Stimulated activated CD4-positive, alpha-beta T cell treated with anti-CD3 and anti-CD28 coated beads, Interleukin-1b, Interleukin-23, amount 100 ng/mL, for 1 hour (primary cell): ENCODE data around the gene PAPSS1.
"Not testable (repeated sequence)": the region's sequence is repeated elsewhere in the genome, so short reads cannot be mapped to it uniquely, and the experiment has no call there.

ENCODE experiments used
- DNase-seq, 2 donors: peaks; one replicate each; pipeline ENCODE4 v3.0.0-alpha.2; 2020; ENCODE audit warnings: low read depth in 2 of 2

Gene PAPSS1

DNA sequence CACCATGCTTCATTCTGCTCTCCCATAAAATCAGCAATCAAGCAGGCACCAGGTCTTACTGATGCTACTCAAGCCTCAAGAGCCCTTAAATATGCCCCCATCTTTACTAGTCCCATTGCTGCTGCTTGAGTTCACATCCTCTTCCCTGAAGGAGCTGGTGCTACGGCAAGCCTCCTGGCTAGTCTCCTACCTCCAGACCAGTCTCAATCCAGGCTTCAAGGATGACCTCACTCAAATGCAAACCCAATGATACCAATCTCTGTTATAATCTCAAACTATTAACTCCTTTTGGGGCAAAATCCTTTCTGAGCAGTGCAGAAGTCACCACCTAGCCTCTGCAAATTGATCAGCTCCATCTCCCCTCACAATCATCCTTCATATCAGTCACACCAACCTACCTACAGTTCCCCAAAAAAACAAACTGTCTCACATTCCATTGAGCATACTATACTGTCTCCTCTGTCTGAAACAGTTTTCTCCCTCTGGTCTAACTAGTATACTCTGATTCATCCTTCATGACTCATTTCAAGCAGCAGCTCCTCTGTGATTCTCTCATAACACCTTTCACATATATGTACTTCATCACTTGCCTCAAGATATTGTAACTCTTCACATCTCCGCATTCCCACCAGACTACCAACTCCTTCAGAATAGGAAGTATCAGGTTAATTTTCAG lies 30.0 kb downstream of the PAPSS1 start:
- no peak for DNase-seq

DNA sequence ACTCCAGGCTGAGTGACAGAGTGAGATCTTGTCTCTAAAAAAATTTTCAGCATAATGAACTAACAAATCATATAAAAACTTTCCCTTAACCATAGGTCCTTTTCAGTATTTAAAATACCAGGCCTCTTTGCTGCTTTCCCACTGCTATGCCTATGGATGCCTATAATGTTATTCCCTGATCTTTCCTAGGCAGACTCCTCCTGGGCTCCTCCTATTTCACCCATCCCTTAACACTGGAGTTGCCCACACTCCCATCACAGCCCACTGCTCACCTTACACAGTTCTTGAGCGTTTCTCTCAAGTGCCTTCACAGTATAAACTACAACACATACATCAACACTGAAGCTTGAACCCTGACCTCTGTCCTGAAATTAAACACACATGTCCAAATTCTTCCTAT lies 31.6 kb downstream of the PAPSS1 start:
- DNase-seq, result no peak

DNA sequence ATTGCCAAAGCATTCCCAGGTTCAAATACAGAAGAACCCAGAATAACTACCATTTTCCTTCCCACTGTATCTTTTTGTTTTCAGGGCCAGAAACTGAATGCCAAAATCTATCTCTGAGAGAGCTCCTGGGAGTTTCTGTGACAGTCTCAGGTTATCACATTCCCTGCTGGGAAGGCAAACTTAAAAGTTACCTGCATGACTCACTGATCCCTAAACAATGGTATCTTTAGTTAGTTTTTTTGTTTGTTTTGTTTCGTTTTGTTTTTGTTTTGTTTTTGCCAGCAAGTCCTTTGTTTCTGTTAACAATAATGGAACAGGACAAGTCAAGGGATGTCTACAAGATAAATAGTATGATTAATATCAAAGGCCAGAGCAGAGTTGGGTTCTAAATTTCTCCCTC lies 34.3 kb downstream of the PAPSS1 start:
- DNase-seq, result no peak

DNA sequence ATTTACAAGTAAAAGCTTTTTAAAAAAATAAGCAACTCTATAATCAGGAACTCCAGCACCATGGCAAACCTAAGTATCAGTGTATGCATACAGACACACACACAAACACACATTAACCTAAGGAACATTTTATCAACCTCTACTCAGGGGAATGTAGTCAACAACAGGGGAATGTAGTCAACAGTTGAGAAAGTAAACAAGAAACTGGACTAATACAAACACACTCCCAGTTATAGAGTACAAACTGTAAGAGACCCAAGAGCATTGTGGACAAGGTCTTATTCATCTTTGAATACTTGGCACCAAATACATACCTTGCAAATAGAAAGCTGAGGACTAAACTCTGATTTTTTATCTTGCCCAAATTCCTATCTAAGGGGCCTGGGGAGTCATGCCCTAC lies 36.2 kb downstream of the PAPSS1 start:
- no peak for DNase-seq

DNA sequence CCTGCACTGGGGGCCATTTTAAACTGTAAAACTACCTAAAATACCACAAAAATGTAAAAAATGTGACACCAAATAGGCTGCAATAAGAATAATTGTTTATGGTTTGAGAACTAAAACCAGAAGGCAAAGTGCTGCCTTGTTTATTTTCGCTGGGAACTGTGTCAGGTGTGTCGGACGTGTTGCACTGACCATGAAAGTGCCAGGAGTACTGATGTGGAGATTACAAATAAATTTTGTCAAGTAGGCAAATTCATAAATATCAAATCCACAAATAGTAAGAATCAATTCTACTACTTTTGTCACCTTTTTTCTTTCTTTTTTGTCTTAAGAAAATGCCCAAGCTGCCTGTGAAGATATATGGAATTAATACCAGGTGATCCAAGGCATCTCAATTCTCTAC lies 37.7 kb downstream of the PAPSS1 start:
- DNase-seq, result no peak

DNA sequence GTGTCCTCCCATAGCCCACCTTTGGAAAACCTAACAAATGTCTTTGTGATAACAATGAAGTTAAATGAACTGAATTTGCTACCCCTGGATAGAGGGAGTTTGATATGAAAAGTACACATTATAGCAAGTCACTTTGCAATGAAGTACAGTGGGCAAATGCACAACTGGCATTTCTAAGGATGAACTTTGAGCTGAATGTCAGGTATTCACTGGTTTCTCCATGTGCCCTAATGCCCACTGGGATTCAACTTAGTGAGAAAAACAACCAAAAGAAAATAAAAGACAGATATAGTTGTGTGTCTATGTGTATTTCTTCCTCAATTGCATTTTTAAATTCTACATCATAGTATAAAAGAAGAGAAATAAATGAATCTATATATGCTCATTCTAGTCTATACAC lies 51.0 kb downstream of the PAPSS1 start:
- DNase-seq, result no peak

DNA sequence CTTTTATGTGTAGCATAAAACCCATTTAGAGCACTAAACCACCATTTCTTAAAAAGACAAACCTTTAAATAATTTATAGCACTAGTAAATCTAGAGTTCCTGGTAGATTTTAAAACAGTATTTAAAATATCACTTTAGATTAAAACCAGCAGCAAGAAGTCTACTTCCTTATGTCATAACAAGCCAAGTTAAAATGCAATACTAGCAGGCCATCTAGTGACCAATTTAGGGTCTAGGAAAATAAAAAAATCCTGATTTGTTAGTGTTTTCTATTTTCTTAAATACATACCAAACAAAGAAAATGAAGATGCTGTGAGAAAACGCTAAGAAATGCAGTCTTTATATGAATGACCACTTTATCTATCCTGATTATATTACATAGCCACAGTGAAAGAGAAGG lies 53.9 kb downstream of the PAPSS1 start:
- DNase-seq, result no peak

DNA sequence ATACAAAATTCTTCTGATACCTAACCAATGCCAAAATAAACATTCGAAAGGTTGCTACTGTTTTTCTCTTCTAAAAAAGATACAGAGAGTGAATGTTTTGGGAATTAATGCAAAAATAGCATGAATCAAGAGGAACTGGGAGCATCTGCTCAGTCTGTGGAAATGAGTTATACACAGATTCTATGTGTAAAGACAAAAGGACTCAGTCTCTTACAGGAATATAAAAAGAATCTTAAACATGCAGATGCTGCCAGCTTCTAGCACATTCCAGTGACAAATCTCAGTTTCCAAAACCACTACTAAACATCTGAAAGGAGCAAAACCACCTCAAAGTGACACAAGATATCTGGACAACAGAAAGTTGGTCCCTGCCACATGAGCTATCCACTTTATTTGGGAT lies 55.0 kb downstream of the PAPSS1 start:
- no peak for DNase-seq

DNA sequence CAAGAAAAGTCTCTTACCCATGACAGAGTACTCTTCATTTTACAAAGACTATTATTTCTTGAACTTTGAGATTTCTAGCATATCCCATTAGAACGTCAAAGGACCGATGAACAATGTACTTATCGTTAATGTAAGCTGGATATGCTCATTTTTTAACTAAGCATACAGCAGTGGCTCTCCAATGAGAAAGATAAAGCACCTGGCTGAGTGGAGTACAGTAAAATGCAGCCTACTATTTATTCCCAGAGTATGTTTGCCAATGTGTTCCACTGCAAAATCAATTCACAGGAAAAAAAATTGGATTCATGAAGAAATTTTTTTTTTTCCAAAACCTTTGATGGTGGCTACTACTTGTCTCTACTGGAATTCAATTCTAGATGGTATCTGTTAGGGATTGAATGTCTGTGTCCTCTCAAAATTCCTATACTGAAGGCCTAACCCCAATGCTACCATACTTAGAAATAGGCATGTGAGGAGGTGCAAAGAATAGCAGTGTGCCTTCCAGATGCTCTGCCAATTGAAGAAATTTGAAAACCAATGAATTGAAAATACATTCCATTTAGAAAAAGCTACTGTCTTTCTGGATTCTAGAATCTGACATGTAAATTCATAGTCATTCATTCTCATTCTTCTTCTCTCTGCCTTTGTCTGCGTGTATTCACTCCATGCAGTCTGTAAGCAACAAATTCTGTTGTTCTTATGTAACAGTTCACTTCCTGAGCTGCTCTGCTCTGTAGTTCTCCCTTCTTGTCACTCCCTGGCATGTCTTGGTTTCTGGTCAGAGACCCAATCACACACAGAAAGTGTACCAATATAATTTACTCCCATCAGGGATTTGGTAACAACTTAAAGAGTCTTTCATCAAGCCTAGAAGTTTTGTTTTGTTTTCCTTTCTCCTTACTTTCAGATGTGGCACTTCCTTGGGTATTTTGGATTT lies 61.4 kb downstream of the PAPSS1 start:
- DNase-seq, result no peak

DNA sequence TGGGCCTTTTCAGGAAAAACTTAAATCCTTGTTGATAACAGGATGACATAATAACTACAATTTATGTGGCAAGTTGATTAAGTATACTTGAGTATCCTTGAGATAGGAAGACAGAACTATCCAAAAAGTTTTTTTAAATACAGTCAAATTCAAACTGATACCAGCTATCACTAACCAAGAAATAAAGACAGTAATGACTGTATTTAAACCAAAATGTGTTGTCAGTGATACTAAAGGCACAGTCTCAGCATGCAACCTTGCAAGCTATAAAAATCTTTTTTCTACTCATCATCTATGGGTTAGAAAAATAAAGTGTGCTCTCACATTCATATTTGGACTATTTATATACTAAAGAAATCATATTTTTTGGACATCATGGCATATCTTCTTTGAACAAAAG lies 64.7 kb downstream of the PAPSS1 start:
- DNase-seq, result no peak

DNA sequence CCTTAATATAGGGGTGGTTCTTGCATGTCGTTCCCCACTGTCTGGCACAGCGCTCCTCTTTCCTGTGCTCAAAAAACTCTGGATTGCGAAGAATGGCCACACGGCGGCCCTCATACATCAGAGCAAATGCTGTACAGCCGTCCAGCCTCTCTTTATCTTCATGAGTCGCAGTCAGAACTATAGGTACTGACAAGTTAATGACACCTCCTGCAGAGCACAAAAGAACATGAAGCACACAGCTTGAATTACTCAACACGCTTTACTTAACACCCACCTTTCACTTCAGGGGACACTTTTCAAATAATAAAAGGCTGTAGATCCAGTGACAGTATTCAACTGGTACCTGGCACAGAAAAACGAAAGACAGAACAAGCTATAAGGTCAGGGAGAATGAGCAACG lies 65.3 kb downstream of the PAPSS1 start:
- no peak for DNase-seq

DNA sequence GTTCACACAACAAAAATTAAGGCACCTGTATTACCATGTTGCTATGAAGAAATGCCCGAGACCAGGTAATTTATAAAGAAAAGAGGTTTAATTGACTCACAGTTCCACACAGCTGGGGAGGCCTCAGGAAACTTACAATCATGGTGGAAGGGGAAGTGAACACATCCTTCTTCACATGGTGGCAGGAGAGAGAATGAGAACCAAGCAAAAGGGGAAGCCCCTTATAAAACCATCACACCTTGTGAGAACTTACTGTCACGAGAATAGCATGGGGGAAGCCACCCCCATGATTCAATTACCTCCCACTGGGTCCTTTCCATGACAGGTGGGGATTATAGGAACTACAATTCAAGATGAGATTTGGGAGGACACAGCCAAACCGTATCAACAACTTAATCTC lies 68.6 kb downstream of the PAPSS1 start:
- DNase-seq, result not testable (repeated sequence)

DNA sequence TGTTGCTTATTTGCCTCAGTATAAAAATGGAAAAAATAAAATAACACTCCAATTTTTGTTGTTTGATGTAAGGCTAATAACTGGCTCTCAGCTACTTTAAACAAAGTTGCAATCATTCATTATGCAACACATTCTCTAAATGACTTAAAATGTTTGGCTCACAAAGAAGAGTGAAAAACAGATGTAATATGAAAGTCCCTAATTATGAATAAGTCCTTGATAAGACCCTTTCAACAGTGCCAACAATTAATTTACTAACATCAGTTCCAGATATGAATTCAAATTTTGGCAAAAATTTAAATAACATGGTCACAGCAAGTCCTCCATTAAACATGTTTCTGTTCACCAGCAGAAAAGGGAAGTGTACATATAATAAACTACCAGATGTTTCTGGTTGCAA lies 69.8 kb downstream of the PAPSS1 start:
- no peak for DNase-seq

DNA sequence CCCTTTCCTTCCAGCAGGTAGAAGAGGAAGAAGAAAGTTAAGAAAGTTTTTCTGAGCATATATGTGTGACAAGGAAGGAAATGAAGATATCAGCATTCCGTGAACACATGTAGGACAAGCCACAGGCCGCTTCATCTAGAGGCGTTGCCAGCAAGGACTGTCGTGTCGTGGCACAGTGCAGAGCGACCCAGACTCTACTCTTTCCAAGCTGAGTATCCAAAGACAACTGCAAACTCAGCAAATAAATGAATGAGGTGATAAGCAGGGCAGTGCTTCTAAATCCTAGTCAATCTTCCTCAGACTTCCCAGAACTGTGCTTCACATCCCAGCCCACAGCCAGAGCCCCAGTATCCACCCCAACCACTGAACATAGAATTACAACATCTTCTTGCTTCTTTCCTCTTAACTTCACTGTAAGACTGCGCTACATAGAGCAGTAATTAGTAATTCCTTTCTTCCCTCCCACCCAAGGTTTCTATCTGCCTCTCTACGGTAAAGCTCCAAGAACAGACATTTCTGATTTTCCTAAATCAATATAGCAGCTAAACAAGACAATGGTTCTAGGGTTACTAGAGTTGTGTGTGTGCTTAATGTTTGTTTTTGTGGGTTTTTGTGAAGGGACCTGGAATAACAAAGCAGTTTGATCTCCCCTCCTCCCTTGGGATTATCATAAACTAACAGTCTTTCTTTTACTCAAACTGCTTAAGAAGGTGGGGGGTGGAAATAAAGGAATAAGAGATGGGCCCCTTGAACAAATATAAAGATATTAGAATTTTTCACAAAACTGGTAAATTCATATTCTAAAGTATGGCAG lies 71.6 kb downstream of the PAPSS1 start:
- DNase-seq, result no peak

DNA sequence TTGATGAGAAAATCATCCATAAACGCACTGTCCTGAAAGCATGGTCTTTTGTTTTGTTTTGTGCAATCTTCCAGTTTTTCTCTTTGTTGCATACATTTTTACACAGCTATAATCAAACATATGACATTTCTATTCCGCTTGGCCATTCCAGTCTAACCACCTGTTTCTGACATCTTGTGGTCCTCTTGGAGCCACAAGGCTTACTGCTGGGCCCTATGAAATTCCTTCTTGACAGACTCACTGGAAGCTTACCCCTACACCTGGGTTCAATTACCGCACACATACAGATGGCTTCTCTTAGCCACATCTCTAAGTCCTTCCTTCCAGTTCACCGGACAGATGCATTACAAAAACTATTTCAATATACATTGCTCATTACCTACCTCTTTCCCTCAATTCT lies 72.4 kb downstream of the PAPSS1 start:
- DNase-seq, result no peak

DNA sequence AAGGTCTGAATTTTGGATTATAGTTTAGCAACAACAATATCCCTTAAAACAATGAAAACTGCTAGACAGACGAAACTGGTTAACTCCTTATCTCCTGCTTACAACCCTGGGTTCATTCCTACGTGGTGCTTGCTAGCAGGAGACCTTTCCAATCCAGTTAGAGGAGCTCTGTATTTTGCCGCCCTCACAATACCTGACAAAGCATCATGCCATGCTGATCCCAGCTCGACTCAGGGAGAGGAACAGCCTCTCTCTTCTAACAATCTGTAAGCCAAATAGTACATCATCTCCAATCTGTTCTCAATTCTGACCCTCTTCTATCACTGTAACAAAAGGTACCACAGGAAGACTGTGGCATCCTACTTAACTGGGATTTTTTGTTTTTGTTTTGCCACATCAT lies 74.4 kb downstream of the PAPSS1 start:
- no peak for DNase-seq

DNA sequence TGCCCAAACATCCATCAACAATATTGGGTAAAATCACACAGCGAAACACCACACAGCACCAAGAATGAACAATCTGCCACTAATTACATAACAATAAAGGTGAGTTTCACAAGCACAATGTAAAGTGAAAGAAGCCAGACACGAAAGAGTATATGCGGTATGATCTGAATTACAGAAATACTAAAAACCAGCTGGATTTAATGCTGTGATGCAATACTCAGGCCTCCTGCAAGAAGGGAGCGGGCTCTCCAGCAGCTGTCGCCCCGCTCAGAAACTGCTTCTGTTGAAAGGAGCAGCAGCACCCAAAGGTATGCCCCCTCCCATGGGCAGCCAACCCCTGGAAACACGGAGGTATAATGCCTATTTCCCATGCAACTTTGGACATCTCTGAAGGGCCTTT lies 77.0 kb downstream of the PAPSS1 start:
- no peak for DNase-seq

DNA sequence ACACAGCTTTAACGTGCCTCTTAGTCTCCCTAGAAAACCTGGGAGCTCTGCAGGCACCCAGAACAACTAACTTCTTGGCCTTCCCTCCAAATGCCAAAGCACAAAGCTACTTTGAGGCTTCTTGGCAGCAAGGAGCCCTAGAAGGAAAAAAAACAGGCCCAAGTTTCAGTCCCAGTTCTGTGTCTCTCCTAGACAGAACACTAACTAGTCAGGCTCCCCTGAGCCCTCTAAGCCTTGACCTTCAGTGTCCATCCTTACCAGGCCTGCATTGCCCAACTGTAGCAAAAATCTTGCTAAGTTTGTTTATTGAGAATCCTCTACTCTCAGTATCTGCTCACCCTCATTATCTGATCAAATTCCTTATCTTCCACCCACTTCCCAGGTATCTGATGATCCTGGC lies 79.2 kb downstream of the PAPSS1 start:
- DNase-seq, result no peak

DNA sequence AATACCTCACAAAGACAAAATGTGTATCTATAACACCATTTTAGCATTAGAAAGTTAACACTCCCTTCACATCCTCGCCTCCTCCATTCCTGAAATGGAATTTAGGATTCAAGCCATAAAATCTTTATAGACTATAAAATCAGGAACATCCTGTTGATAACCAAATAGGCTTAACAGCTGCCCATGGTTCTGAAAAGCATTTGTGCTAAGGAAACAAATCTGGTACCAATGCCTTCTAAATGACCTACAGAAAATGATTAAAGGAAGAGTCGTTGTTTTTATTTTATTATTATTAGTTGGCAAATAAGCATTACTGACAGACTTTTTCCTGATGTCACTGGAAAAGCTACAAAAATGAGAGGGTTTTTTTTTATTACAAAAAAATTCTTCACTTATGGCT lies 79.8 kb downstream of the PAPSS1 start:
- no peak for DNase-seq

DNA sequence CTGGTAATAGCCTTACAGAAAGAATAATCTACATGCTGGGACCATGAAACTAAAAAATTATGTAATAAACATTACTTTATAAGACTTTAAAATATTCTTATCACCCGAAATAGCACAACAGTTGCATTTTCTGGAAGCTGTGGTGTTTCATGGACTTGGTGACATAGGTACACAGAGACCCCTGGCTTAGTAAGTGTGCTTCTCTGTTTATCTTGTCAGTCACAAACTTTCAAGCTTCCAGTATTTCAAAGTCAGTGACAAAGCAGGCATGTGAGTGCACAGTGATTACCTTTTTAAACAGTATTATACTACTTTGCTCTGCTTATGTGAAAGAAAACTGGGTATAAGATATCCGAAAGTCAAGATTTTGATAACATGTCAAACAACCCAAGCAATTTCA lies 84.3 kb downstream of the PAPSS1 start:
- no peak for DNase-seq

DNA sequence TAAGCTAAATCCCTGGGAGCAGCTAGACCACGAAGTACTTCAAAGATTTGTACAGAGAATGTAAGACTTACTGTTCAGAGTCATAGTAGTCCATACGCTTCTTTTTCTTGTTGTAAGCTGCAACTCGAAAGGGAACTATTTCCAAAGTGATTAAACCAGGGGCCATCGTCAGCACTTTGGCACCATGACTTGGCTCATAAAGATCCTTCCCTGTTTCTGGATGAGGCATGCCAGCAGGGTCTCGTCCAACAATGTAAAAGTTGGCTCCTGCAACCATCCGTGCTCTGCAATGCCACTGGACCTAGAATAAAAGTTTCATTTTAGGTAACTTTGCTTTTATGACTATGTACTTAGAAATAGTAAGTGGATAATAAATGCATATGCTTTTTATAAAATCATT lies 88.5 kb downstream of the PAPSS1 start:
- no peak for DNase-seq

DNA sequence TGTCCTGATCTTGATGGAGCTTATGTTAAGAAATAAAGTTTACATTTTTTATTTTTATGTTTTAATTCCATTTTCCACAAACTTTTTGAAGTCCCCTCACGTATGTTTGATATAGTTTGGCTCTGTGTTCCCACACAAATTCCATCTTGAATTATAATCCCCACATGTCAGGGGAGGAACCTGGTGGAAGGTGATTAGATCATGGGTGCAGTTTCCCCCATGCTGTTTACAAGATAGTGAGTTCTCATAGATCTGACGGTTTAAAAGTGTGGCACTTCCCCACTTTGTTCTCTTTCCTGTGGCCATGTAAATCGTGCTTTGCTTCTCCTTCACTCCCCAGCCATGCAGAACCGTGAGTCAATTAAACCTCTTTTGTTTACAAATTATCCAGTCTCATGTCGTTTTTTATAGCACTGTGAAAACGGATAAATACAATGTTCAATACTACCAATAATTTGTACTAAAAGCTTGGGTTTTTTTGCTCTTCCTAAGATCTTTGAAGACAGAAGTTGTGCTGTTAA lies 89.8 kb downstream of the PAPSS1 start:
- no peak for DNase-seq
